Mesodermal cell (in vitro differentiated cells): ENCODE results near the gene CENPO.

ENCODE experiments used
- H3K27ac ChIP-seq: 2 replicates; pipeline ENCODE4 v1.7.0; 2013; ENCODE audit warnings: mild to moderate bottlenecking, low read depth, low read length, moderate library complexity; ENCODE audit not compliant: severe bottlenecking
- H3K36me3 ChIP-seq: 2 replicates; pipeline ENCODE4 v1.7.1; 2013; ENCODE audit warnings: mild to moderate bottlenecking, low read length, moderate library complexity; ENCODE audit not compliant: control insufficient read depth, insufficient read depth
- H3K4me1 ChIP-seq: one replicate; pipeline ENCODE4 v1.7.1; 2013; ENCODE audit warnings: mild to moderate bottlenecking, low read length; ENCODE audit not compliant: insufficient read depth, control insufficient read depth, poor library complexity, severe bottlenecking
- H3K4me3 ChIP-seq: 2 replicates; pipeline ENCODE4 v1.7.0; 2013; ENCODE audit warnings: low read length, control low read depth, mild to moderate bottlenecking; ENCODE audit not compliant: insufficient read depth, poor library complexity, severe bottlenecking; ENCODE audit errors: extremely low read depth
- H3K9me3 ChIP-seq: 2 replicates; pipeline ENCODE4 v1.7.1; 2013; ENCODE audit warnings: mild to moderate bottlenecking, low read length, moderate library complexity; ENCODE audit not compliant: control insufficient read depth
- WGBS, 2 experiments: methylation state at CpG; one replicate each; pipeline ENCODE4 v1.1.5; 2013; ENCODE audit warnings: missing lambda C conversion rate in 2 of 2; ENCODE audit not compliant: insufficient coverage in 2 of 2; 5-methylcytosine and 5-hydroxymethylcytosine counted together

Gene CENPO

DNA sequence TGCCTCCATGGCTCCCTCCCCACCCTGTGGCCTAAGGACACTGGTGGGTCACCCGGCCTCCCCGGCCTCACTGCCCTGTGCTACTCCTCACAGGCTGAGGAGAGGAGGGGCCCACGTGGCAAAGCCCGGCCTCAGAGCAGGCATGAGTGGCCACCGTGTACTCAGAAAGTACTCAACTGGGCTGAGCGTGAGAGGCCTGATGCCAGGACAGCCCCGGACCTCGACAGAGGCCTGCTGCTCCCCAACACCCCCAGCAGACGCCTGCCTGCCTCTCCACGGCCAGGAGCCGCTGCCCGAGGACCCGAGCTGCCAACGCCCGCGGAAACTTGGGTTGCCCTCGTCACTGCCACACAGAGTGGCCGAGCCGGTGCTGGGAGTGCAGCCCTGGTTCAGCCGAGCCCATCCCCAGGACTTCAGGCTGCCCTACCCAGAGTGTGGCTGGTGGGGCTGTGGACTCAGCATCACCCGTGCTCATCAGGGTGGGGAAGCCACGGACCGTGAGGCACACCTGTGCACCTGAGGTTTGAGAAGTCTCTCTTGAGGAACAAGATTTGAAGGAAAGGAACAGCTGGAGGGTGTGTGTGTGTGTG, 59.3 kb downstream of the CENPO start:
- Histone ChIP-seq H3K27ac (no peak overlapping the region), H3K4me1 (peaks cover 20% of the 10 kb centered on the region), H3K9me3 (peaks cover 13% of the 10 kb centered on the region), H3K36me3 (peaks cover 7% of the 10 kb centered on the region), H3K4me3 (no peak overlapping the region)
- 94 to 97% methylated on average over 17 to 23 of the region's 23 CpGs for WGBS, 2 experiments

DNA sequence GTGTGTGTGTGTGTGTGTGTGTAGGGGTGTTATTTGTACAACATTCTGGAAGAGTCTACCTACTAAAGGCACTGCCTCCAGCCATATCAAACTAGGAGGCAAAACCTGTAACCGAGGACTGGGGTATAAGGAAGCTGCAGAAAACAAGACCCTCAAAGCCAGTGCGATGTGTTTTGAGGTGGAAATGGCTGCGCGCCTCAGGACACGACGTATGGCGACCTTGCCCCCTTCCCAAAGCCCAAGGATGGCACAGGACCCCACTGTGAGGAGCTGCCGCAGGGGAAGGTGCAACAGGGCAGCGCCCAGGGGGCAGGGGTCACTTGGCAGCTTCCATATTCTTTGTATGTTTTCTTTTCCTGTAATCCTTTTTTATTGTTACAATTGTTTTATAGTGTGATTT, 59.8 kb downstream of the CENPO start:
- no peak overlapping the region for H3K27ac ChIP-seq
- 97 to 98% methylated on average over 7 to 9 of the region's 9 CpGs for WGBS, 2 experiments
- peaks cover 7% of the 10 kb centered on the region for H3K36me3 ChIP-seq
- peaks cover 8% of the 10 kb centered on the region for H3K9me3 ChIP-seq
- H3K4me3 ChIP-seq: no peak overlapping the region
- H3K4me1 ChIP-seq: peaks cover 24% of the 10 kb centered on the region

DNA sequence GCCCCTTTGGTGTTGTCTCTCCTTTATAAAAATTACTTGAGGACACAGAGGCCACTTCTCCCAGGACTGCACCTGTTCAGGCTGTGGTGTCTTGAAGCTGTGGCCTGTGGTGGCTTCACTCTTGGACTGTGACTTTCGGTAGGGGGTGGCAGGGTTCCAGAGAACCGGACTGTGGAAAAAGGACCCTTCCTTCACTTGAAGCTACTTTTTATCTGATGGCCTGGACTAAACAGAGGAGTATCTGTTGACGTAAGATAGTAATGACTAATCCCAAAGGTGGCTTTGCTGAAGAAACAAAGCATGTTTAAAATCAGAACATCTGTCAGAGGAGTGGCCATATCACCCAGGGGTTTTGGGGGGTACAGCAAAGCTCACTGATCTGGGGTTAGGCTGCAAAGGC, 60.8 kb downstream of the CENPO start:
- H3K4me3 ChIP-seq: no peak overlapping the region
- 91 to 100% methylated on average over 1 to 3 of the region's 3 CpGs for WGBS, 2 experiments
- H3K9me3 ChIP-seq: peaks cover 1% of the 10 kb centered on the region
- H3K27ac ChIP-seq: no peak overlapping the region
- peaks cover 7% of the 10 kb centered on the region for H3K36me3 ChIP-seq
- peaks cover 24% of the 10 kb centered on the region for H3K4me1 ChIP-seq

DNA sequence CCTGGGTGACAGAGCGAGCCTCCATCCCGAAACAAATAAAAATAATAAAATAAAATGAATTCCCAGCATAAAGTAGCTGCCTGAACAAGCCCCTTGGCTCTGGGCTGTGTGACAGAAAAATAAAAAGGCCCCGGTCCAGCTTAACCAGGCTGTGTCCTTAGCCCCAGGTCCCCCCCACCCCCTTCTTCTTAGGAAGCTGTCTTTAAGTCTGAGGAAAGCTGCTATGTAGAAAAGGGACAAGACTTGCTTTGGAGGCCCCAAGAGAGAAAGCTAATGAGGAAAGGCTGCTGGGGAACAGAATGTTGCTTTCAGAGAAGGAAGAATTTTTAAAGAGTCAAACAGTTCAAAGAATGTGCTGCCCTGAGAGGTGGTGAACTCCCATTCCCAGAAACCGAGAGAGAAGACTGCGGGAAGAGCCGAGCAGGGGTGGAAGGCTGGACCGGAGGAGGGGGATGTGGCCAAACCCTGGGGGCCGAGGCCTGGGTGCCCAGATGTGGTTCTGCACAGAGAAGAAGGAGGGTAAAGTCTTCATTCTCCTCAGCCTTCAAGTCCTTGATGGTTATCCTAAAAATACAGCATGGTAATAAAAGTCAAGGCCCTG, 61.9 kb downstream of the CENPO start:
- no peaks in the 10 kb centered on the region for H3K9me3 ChIP-seq
- peaks cover 7% of the 10 kb centered on the region for H3K36me3 ChIP-seq
- peak overlapping the region; percentile 67 for H3K27ac ChIP-seq
- peaks cover 24% of the 10 kb centered on the region for H3K4me1 ChIP-seq
- WGBS, 2 experiments: 86% methylated on average over 3 of the region's 8 CpGs; no CpG with 5 or more reads in 1 of the 2 experiments
- H3K4me3 ChIP-seq: no peak overlapping the region

DNA sequence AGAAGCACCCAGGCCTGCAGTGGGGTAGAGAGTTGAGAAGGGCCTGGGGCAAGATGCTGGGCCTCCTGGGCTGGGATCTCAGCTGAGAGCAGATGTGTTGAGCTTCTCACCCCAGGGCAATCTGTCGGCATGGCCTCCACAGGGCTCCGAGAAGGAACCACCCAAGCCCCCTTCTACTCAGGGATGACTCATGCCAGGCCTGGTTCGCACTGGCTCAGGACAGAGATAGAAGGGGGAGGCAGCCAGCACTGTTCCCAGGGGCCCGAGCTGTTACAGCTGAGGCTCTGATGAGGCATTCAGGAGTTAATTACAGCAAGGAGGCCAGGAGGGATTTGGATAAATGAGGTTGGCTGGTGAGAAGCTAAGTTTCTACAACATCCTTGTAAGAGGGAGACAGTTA, 62.5 kb downstream of the CENPO start:
- Histone ChIP-seq H3K4me3 (no peak overlapping the region), H3K27ac (peak overlapping the region; percentile 67), H3K9me3 (no peaks in the 10 kb centered on the region), H3K4me1 (peaks cover 24% of the 10 kb centered on the region), H3K36me3 (peaks cover 7% of the 10 kb centered on the region)
- 10 to 35% methylated on average over 2 to 4 of the region's 4 CpGs for WGBS, 2 experiments

DNA sequence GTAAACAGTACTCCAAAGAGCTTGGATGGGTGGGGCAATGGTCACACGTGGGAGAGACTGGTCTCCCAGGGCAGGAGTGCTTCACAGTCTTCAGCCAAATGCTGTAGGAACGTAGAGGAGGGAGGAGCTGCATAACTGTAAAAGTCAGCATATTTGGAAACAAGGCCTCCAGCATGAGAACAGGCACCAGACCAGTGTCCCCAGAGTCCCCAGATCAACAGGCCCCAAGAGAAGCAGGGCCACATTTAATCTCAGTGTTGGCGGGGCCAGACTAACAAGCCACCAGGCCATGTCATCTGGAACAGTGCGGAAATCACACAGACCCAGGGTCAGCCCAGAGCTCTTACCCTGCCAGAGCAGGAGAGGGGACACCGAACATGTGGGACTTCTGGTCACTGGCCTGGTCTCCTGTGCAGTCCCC, 63.6 kb downstream of the CENPO start:
- no peak overlapping the region for H3K27ac ChIP-seq
- no peak overlapping the region for H3K4me3 ChIP-seq
- H3K4me1 ChIP-seq: peaks cover 24% of the 10 kb centered on the region
- WGBS, 2 experiments: 89 to 100% methylated on average over 3 to 5 of the region's 5 CpGs
- H3K9me3 ChIP-seq: no peaks in the 10 kb centered on the region
- H3K36me3 ChIP-seq: peaks cover 7% of the 10 kb centered on the region

DNA sequence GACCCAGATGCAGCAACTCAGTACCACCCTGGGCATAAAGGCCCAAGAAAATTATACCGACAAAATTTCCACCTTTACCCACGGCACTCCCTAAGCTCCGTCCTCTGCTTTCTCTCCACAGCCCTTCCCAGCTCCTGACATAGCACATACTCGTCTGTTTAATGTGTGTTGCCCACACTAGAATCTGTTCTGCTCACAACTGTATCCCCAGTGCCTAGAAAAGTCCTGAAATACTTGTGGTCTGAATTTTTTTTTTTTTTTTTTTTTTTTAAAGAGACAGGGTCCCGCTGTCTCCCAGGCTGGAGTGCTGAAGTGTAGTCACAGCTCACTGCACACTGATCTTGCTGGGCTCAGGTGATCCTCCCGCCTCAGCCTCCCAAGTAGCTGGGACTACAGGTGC, 64.5 kb downstream of the CENPO start:
- Histone ChIP-seq H3K9me3 (no peaks in the 10 kb centered on the region), H3K36me3 (peaks cover 7% of the 10 kb centered on the region), H3K4me3 (no peak overlapping the region), H3K4me1 (peaks cover 24% of the 10 kb centered on the region), H3K27ac (no peak overlapping the region)
- WGBS, 2 experiments: 95% methylated on average over 4 to 5 of the region's 6 CpGs

DNA sequence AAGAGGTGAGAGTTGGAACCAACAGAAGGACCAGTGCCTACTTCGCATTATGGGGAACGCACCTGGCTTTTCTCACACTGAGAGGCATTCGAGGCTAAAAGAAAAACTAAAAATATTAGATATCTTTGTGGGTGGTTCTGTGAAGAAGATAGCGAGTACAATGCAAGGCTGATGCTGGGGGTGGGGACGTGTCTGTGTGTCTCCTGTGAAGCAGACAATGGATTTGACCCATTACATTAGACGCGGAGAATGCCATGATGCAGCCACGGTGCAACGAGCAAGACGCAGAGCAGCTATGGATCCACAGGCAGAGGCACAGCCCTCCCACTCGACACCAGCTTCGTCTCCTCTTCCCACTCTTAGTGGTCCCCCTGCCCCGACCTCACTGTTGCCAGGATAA, 65.8 kb downstream of the CENPO start:
- H3K4me1 ChIP-seq: peaks cover 24% of the 10 kb centered on the region
- H3K27ac ChIP-seq: no peak overlapping the region
- H3K4me3 ChIP-seq: no peak overlapping the region
- WGBS, 2 experiments: 91 to 94% methylated on average over 12 to 13 of the region's 13 CpGs
- no peaks in the 10 kb centered on the region for H3K9me3 ChIP-seq
- H3K36me3 ChIP-seq: peaks cover 2% of the 10 kb centered on the region

DNA sequence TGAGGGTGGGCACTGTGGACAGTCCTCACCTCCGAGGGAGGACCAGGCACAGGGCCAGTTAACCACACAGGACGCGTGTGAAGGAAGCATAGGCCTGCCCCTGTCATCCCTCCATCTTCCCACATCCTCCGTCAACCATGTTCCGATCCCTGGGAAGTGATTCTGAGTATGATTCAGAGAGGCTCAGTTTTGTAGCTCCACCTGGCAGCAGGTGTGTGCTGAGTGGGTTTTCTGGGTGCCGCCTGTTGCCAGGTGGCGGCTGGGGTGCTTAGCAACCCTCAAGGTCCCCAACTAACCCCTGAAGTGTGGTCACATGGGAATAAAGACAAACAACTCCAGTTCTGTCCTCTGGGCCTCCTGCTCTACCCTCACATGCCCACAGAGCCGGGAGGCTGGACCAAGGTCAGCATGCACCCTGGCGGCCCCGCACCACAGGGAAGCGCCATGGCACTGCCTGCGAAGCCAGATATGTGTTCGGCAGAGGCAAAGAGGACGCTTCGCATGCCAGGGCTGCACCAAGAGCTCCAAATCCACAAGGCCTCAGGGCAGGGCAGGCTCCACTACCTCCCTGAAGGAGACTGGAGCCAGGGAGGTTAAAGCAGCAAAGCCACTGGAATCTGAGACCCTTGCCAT, 66.9 kb downstream of the CENPO start:
- H3K4me1 ChIP-seq: peaks cover 21% of the 10 kb centered on the region
- WGBS, 2 experiments: 89 to 90% methylated on average over 6 to 9 of the region's 15 CpGs
- no peak overlapping the region for H3K4me3 ChIP-seq
- no peaks in the 10 kb centered on the region for H3K36me3 ChIP-seq
- H3K27ac ChIP-seq: no peak overlapping the region
- no peaks in the 10 kb centered on the region for H3K9me3 ChIP-seq

DNA sequence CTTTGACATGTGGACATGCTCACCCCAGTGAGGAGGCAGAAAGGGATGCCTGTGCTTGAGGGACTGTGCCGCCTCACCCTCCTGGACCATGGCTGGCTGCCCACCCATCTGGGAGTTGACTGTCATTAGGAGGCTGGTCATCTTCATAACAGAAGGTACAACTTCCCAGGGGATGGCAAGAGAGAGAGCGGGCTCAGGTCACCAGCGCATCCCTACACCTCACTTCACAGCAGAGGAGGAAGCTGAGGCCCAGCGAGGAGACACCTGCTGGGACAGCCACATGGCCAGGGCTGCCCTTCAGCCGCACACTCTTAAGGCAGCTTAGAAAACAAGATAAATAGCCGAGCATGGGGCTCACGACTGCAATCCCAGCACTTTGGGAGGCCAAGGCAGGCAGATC, 67.4 kb downstream of the CENPO start:
- no peaks in the 10 kb centered on the region for H3K9me3 ChIP-seq
- H3K4me3 ChIP-seq: no peak overlapping the region
- H3K36me3 ChIP-seq: no peaks in the 10 kb centered on the region
- no peak overlapping the region for H3K27ac ChIP-seq
- H3K4me1 ChIP-seq: peaks cover 15% of the 10 kb centered on the region
- 95 to 97% methylated on average over 4 to 7 of the region's 7 CpGs for WGBS, 2 experiments

DNA sequence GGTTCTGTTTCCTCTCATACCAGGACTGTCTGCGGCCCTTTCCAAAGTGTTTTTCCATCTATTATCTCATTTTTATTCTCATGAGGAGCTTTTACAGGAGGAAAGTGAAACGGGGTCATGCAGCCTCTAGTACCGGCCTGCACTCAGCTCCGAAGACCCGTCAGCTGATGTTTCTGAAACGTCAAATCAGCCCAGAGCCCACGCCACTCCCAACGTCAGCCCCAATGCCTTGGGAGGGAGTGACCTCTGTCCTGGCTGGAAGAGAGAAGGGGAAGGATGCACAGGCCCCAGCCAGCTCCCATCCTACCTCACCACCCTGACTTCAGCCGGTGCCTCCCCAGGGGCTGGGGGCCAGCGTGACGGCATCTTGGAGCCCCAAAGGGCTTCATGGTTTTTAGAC, 68.3 kb downstream of the CENPO start:
- H3K27ac ChIP-seq: no peak overlapping the region
- H3K4me1 ChIP-seq: peaks cover 7% of the 10 kb centered on the region
- WGBS, 2 experiments: 90 to 93% methylated on average over 4 to 5 of the region's 11 CpGs
- H3K4me3 ChIP-seq: no peak overlapping the region
- H3K9me3 ChIP-seq: no peaks in the 10 kb centered on the region
- no peaks in the 10 kb centered on the region for H3K36me3 ChIP-seq
